ENCODE results near the gene RBM38. TPM values are rescaled to one million over a fixed set of nuclear protein-coding genes. Genes with fewer than 3 reads are reported as not detected.
A peak's percentile ranks its signal among the peaks of the same experiment; 100 is the strongest.
"Not testable (repeated sequence)": the region's sequence is repeated elsewhere in the genome, so short reads cannot be mapped to it uniquely, and the experiment has no call there.

The RBM38 gene
- total and polyA plus RNA-seq, 9 of the 15 experiments (the other 6 are each of a cell fraction or from before 2014, with no cell fraction given) = 0.28 to 82.4 (median 33.2) TPM

- peaks cover 7% of the 10 kb centered on the region in 2 experiments for H3K4me1 ChIP-seq (replicated peaks in 1 of 2; ENCODE audit: control insufficient read depth in 2 of 2, insufficient read depth in 2 of 2, low read length in 2 of 2)
- 14% methylated on average over 4 of the region's 4 CpGs for WGBS (ENCODE audit: insufficient coverage, low coverage, missing lambda C conversion rate)
- H3K9ac ChIP-seq (ENCODE audit: insufficient read depth in 1 of 2, low read depth in 2 of 2, low read length in 2 of 2) = no peak overlapping the region
- ATAC-seq (no peak), DNase-seq (ENCODE audit: extremely low read depth in 1 of 4, low spot score in 3 of 4) (no peak), FAIRE-seq (no peak)
- H3K9me3 ChIP-seq (replicated peaks; ENCODE audit: control insufficient read depth, insufficient read depth, low read depth, low read length) = no peaks in the 10 kb centered on the region
- no peak overlapping the region for H3K27ac ChIP-seq (ENCODE audit: extremely low read depth, low read depth, low read length)
- in situ Hi-C loops (cut with MboI) = no loop called here
- no peaks in the 10 kb centered on the region for H3K27me3 ChIP-seq (ENCODE audit: control insufficient read depth in 2 of 2, insufficient read depth in 2 of 2, low read length in 2 of 2)
- H3K79me2 ChIP-seq (ENCODE audit: control insufficient read depth, insufficient read depth, low read length) = peaks cover 15% of the 10 kb centered on the region
- no peak overlapping the region for H3K4me3 ChIP-seq
- BruUV-seq (replicated peaks) = no TSS peak
- POLR2A ChIA-PET = no interaction called here
- TF ChIP-seq DLX4 (CRISPR knock-in tag; IDR thresholded peaks at IDR 0.05) (no peak), RBM25 (IDR thresholded peaks at IDR 0.05; ENCODE audit: low read depth, low read length, severe bottlenecking) (peak; percentile 56)
- H3K36me3 ChIP-seq (ENCODE audit: control insufficient read depth, insufficient read depth, low read length) = peaks cover 7% of the 10 kb centered on the region; the same call in 2 of the 3 replicates
- no peak overlapping the region for H2AFZ ChIP-seq (ENCODE audit: low read depth, low read length)
- CTCF ChIA-PET (ENCODE audit: low intra/inter-chr PET ratio) = interaction anchor here (3.4 kb wide), 1 partner anchor 257 kb away, joined by 55 read pairs; no protein-coding TSS in a partner anchor
- H3K9me1 ChIP-seq (ENCODE audit: control insufficient read depth, insufficient read depth, low read length) = no peaks in the 10 kb centered on the region
- intact Hi-C loops (cut with micrococcal nuclease) = loop anchor here (10.0 kb wide), 1 partner anchor 793 kb away; no protein-coding TSS in a partner anchor
- H3K4me2 ChIP-seq (ENCODE audit: insufficient read depth, low read length) = no peak overlapping the region
- peaks cover 5% of the 10 kb centered on the region for H4K20me1 ChIP-seq (replicated peaks; ENCODE audit: control insufficient read depth, insufficient read depth, low read length)
Observed at GRCh38 chr20:57347393-57347792, 43.8 kb upstream of the RBM38 start.

- H3K27me3 ChIP-seq (ENCODE audit: control insufficient read depth in 2 of 2, insufficient read depth in 2 of 2, low read length in 2 of 2); H4K20me1 ChIP-seq (replicated peaks; ENCODE audit: control insufficient read depth, insufficient read depth, low read length); H3K4me1 ChIP-seq (replicated peaks in 1 of 2; ENCODE audit: control insufficient read depth in 2 of 2, insufficient read depth in 2 of 2, low read length in 2 of 2); DNase-seq (ENCODE audit: extremely low read depth in 1 of 4, low spot score in 3 of 4); H2AFZ ChIP-seq (ENCODE audit: low read depth, low read length); CTCF ChIA-PET (ENCODE audit: low intra/inter-chr PET ratio); H3K4me3 ChIP-seq; H3K27ac ChIP-seq (ENCODE audit: extremely low read depth, low read depth, low read length); BruUV-seq (replicated peaks); H3K9me1 ChIP-seq (ENCODE audit: control insufficient read depth, insufficient read depth, low read length); ATAC-seq; H3K4me2 ChIP-seq (ENCODE audit: insufficient read depth, low read length); in situ Hi-C loops (cut with MboI); H3K9me3 ChIP-seq (replicated peaks; ENCODE audit: control insufficient read depth, insufficient read depth, low read depth, low read length); H3K9ac ChIP-seq (ENCODE audit: insufficient read depth in 1 of 2, low read depth in 2 of 2, low read length in 2 of 2); FAIRE-seq: not testable (repeated sequence)
- WGBS (ENCODE audit: insufficient coverage, low coverage, missing lambda C conversion rate) = 55% methylated on average over 13 of the region's 47 CpGs
- Histone ChIP-seq H3K79me2 (ENCODE audit: control insufficient read depth, insufficient read depth, low read length) (peaks cover 25% of the 10 kb centered on the region), H3K36me3 (ENCODE audit: control insufficient read depth, insufficient read depth, low read length) (peaks cover 17% of the 10 kb centered on the region; the same call in 2 of the 3 replicates)
- intact Hi-C loops (cut with micrococcal nuclease) = loop anchor here (10.0 kb wide), 1 partner anchor 794 kb away; no protein-coding TSS in a partner anchor
- POLR2A ChIA-PET = interaction anchor here (0.8 kb wide), 1 partner anchor 258 kb away, joined by 3 read pairs; no protein-coding TSS in a partner anchor
Observed at GRCh38 chr20:57348200-57348921, 42.8 kb upstream of the RBM38 start.
